Naive B cell (primary cell): Measurements from ENCODE around the gene BET1L. TPM values are rescaled to one million over a fixed set of nuclear protein-coding genes. Genes with fewer than 3 reads are reported as not detected.
A peak's percentile ranks its signal among the peaks of the same experiment; 100 is the strongest.
"Not testable (repeated sequence)": the region's sequence is repeated elsewhere in the genome, so short reads cannot be mapped to it uniquely, and the experiment has no call there.

Source experiments
- ATAC-seq, 2 donors: fragments of 150-1000 bp; cut with Tn5 transposase; 2 replicates each; pipeline ENCODE4 v1.10.0; 2021; ENCODE audit warnings: low read depth in 2 of 2, mild to moderate bottlenecking in 2 of 2, moderate library complexity in 2 of 2
- DNase-seq: peaks from one replicate; pipeline ENCODE4 v3.0.0; 2022
- H3K27ac Mint-ChIP-seq, 6 donors: one replicate each; pipeline ENCODE4 v1.8.0; 2020 to 2022; ENCODE audit warnings: mild to moderate bottlenecking in 6 of 6, mixed read lengths in 6 of 6, moderate library complexity in 5 of 6, inconsistent platforms in 2 of 6
- H3K27me3 Mint-ChIP-seq, 3 donors: one replicate each; pipeline ENCODE4 v1.8.0; 2021 to 2022; ENCODE audit warnings: mixed read lengths in 3 of 3, mild to moderate bottlenecking in 1 of 3
- H3K36me3 Mint-ChIP-seq, 2 donors: one replicate each; pipeline ENCODE4 v1.8.0; 2020 to 2022; ENCODE audit warnings: mixed read lengths in 2 of 2, inconsistent platforms in 1 of 2, mild to moderate bottlenecking in 1 of 2
- H3K4me1 Mint-ChIP-seq, 3 donors: one replicate each; pipeline ENCODE4 v1.8.0; 2020 to 2022; ENCODE audit warnings: mixed read lengths in 3 of 3, inconsistent platforms in 1 of 3, mild to moderate bottlenecking in 1 of 3, moderate library complexity in 1 of 3
- H3K4me3 Mint-ChIP-seq, 8 donors: one replicate each; pipeline ENCODE4 v1.8.0; 2020 to 2022; ENCODE audit warnings: mild to moderate bottlenecking in 8 of 8, mixed read lengths in 8 of 8, moderate library complexity in 8 of 8, inconsistent platforms in 2 of 8
- H3K9me3 Mint-ChIP-seq, 7 donors: one replicate each; pipeline ENCODE4 v1.8.0; 2020 to 2022; ENCODE audit warnings: mixed read lengths in 7 of 7, mild to moderate bottlenecking in 5 of 7, inconsistent platforms in 2 of 7, moderate library complexity in 1 of 7
- polyA plus RNA-seq, 6 donors: library from polyadenylated mRNA; unstranded; fragments of 300-500 nt; fragmentation: Illumina TruSeq; gene quantifications; one replicate each; pipeline ENCODE4 v1.2.3, GENCODE V29; 2021; ENCODE audit warnings: low read depth in 6 of 6

BET1L gene
- polyA plus RNA-seq, 6 donors from 2014 or later = 23.4 to 72.3 (median 44.7) TPM

DNA sequence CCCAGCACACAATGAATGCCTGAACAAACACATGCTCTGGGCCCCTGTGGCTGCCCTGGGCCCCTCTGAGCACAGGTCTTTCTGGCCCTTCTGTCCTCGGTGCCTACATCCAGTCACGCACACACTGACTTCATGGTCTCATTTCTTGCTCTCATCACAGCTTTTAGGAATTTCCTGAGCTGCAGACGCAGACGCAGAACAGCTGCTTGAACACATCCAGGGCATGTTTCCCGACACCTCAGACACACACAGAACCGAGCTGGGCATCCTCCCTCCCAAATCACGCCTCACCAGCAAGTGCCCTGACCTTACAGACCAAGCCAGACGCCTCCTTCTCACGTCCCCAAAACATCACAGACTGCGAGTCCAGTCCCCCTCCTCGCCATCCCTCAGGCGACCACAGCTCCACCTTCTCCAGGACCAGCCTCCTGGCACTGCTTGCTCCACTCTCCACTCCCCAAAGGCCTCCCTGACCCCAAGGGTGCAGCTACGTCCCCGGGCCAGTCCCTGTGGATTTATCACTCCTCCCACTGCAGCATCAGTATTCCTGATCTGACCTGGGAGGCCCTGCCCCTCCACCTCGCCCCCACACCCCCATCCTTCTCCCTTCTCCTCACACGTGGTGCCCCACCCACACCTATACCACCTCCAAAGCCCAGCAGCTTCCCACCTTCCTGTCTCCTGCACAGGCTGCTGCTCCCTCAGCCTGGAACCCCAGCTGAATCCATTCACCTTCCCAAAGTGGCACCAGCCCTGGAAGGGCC, 16.0 kb upstream of the BET1L start:
- ATAC-seq = no peak
- Mint-ChIP-seq H3K27ac (peak overlapping the region in 1 of 6 donors; percentile 61), H3K36me3 (peaks cover 11 to 14% of the 10 kb centered on the region in 2 donors), H3K9me3 (no peaks in the 10 kb centered on the region), H3K27me3 (no peaks in the 10 kb centered on the region), H3K4me3 (no peak overlapping the region), H3K4me1 (peaks cover 5 to 11% (median 7%) of the 10 kb centered on the region in 3 donors)
- no peak for DNase-seq

DNA sequence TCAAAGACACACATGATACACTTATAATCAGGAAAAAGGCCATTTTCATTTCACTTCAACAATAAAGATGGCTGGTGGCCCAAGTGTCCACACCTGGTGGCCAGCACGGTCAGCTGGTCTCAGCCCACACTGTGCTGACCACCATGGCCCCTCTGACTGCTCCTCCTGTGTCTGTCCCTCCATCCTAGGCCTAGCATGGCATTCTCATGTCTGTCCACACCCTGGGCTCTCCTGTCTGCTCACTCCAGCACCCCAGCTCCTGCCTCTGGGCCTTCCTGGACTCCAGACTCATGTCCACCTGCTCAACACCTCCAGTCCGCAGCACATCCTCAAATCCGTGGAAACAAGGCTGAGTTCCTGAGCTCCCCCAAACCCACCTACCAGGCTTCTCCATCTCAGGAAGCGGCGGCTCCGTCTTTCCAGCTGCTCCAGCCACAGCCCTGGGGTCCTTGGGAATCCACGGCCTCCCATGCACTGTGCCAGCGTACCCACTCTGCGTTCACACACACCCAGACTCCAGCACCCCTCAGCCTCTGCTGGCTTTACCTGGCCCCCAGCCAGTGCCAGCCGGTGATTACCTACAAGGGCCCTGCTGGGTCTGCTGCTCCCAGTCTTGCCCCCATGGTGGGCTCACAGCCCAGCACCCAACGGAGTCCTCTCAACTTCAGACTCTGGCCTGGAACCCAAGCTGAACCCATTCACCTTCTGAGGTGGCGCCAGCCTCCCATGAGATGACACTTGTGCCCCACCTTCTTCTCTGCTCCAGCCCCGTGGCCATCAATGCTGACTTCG, 15.0 kb upstream of the BET1L start:
- no peak for ATAC-seq
- DNase-seq = no peak
- Mint-ChIP-seq H3K4me1 (peaks cover 3 to 11% (median 5%) of the 10 kb centered on the region in 3 donors), H3K27me3 (no peaks in the 10 kb centered on the region), H3K9me3 (no peaks in the 10 kb centered on the region), H3K36me3 (peaks cover 11 to 14% of the 10 kb centered on the region in 2 donors), H3K4me3 (no peak overlapping the region), H3K27ac (peak overlapping the region in 2 of 6 donors; percentile 43 to 61)

DNA sequence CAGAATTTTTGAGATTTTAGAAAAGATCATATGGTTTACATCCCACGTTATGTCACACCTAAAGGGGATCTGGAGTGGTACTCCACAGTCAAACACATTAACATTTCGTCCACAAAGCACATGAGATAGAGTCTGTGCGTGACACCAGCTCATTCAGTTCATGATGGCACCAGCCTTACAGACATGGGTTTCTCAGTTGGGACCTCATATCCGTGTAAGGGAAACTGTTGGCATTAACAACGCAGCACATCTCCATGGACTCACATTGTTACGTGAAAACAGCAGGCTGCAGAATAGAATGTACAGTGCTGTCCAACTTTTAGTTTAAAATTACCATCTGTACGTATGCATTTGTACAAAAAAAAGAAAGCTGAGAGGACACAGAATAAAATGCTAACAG, 14.3 kb upstream of the BET1L start:
- H3K36me3 Mint-ChIP-seq = peaks cover 11 to 14% of the 10 kb centered on the region in 2 donors
- H3K27me3 Mint-ChIP-seq = no peaks in the 10 kb centered on the region
- DNase-seq (no peak), ATAC-seq (no peak)
- H3K4me3 Mint-ChIP-seq = no peak overlapping the region
- H3K27ac Mint-ChIP-seq = no peak overlapping the region
- peaks cover 3 to 11% (median 5%) of the 10 kb centered on the region in 3 donors for H3K4me1 Mint-ChIP-seq
- H3K9me3 Mint-ChIP-seq = no peaks in the 10 kb centered on the region

DNA sequence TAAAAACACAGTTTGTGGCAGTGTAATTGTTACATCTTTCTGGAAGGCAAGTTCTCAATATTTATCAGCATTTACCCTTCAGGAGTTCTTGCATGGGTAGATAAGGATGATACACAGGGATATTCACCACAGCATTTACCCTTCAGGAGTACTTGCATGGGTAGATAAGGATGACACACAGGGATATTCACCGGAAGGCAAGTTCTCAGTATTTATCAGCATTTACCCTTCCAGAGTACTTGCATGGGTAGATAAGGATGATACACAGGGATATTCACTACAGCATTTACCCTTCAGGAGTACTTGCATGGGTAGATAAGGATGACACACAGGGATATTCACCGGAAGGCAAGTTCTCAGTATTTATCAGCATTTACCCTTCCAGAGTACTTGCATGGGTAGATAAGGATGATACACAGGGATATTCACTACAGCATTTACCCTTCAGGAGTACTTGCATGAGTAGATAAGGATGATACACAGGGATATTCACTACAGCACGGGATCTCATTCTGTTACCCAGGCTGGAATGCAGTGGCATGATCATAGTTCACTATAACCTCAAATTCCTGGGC, 13.5 kb upstream of the BET1L start:
- H3K9me3 Mint-ChIP-seq = not testable (repeated sequence)
- peaks cover 11 to 14% of the 10 kb centered on the region in 2 donors for H3K36me3 Mint-ChIP-seq
- peak overlapping the region in 1 of 6 donors; percentile 39 for H3K27ac Mint-ChIP-seq

DNA sequence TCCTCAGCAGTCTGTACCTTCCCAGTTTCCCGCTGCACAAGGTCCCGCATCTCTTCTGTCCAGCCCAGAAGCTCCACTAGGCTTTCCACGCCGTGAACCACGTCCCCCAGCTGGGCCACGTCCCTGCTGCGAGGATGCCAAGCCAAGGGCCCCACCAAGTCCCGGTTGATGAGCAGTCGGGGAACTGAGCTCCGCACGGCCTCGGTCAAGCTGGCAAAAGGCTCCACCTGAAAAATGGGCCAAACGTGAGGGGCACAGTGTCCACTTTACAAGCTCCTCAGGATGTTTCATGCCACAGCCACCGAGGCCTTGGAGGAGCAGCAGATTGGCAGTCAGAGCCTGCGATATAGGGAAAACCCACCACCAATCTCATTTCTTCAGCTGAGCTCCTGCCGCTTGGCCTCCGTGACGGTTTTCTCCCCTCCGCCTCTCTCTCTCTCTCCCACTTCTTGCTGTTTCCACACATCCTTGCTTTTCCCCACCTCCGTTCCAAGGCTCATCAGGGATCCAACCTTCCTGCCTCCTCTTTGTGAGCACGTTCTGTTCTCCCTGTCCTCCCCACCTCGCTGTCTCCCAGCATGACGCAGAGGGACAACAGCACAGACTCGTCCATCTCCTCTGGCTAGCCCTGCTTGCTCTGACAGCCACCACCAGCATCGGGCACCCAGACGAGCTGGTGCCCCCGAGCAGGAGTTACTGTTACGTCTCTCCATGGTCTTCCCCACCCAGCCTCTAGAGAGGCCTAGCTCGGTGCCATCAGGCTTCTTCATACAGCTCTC, 11.8 kb upstream of the BET1L start:
- Mint-ChIP-seq H3K9me3 (no peaks in the 10 kb centered on the region), H3K4me1 (peaks cover 0 to 3% (median 0%) of the 10 kb centered on the region in 3 donors), H3K36me3 (peaks cover 11 to 14% of the 10 kb centered on the region in 2 donors), H3K27ac (no peak overlapping the region), H3K4me3 (no peak overlapping the region), H3K27me3 (no peaks in the 10 kb centered on the region)
- ATAC-seq (no peak), DNase-seq (no peak)

More for the DNA sequence above, 13.5 kb upstream of the BET1L start:
- H3K4me1 Mint-ChIP-seq, H3K27me3 Mint-ChIP-seq, DNase-seq, ATAC-seq, H3K4me3 Mint-ChIP-seq: not testable (repeated sequence)

DNA sequence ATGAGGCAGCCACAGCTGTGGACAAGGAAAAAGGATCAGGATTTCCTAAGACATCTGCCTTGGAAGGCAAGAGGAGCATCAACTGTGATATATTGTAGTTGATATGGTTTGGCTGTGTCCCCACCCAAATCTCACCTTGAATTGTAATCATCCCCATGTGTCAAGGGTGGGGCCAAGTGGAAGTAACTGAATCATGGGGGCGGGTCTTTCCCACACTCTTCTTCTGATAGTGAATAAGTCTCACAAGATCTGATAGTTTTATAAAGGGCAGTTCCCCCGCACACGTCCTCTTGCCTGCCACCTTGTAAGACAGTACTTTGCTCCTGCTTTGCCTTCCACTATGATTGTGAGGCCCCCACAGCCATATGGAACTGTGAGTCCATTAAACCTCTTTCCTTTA, 10.5 kb upstream of the BET1L start:
- DNase-seq (no peak), ATAC-seq (no peak)
- Mint-ChIP-seq H3K4me1 (peaks cover 0 to 6% (median 4%) of the 10 kb centered on the region in 3 donors), H3K27me3 (no peaks in the 10 kb centered on the region), H3K4me3 (no peak overlapping the region), H3K9me3 (no peaks in the 10 kb centered on the region), H3K27ac (peak overlapping the region in 1 of 6 donors; percentile 25), H3K36me3 (peaks cover 7 to 13% of the 10 kb centered on the region in 2 donors)

DNA sequence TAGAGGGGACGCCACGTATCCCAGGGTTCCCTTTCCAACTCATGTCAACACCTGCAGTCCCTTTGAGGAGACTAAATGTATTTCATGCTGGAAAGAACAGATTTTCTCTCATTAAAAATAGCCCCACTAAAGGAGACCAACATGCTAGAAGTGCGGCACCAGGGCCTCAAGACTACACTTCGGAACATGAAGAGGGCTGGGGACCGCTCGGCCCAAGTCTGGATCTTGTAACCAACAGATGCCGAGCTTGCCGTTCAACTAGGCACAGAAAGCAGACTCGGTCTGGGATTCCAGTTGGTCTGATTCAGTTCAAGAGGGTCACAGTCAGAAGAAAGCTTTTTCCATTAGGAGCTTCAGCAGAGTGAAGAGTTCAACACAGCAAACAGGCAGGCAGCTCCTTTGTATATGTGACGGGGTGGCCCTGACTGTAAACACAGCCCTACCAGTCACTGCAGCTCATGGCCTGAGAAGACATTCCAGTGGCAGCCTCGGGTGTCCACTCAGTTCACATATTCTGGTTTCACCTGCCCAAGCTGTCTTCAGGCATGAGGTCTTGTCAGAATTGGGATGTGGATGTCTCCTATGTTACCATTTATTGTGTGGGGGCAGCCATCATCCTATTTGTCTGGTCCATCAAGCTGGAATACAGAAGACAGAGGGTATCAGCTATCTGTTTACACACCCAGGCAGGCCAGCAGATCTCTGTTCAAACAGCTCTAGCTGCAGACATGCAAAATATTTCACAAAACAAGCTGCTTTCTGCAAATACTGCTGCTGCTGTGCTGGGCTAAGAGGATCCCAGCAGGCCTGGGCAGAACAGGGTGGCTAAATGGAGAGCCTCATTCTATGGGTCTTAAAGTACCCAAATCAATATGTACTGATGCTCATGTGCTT, 9.1 kb upstream of the BET1L start:
- peak overlapping the region in 2 of 6 donors; percentile 24 to 79 for H3K27ac Mint-ChIP-seq
- DNase-seq (no peak), ATAC-seq (no peak)
- no peaks in the 10 kb centered on the region for H3K27me3 Mint-ChIP-seq
- H3K36me3 Mint-ChIP-seq = peaks cover 4 to 8% of the 10 kb centered on the region in 2 donors
- no peaks in the 10 kb centered on the region for H3K9me3 Mint-ChIP-seq
- H3K4me1 Mint-ChIP-seq = peaks cover 3 to 7% (median 6%) of the 10 kb centered on the region in 3 donors
- H3K4me3 Mint-ChIP-seq = peak overlapping the region in 1 of 8 donors; percentile 35

DNA sequence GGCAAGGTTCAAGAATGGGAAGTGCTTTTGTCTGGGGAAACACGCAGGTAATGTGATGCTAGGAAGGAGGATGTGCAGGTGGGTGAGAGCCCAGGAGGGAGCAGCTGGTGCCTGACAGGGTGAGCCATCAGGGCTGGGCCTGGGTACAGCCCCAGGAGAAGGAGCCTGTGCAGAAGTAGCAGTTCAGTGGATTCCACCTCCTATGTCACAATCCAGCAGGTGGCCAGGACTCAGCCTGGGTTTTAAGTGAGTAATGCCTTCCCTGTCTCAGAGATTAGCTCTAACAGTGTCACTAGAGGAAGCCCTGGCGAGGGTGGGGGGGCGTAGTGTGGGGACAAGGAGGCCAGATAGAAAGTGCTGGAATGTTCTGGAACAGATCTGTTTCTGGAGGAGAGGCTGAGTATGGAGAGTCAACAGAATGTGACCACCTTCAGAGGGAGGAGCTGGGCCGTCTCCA, 8.4 kb upstream of the BET1L start:
- no peaks in the 10 kb centered on the region for H3K9me3 Mint-ChIP-seq
- peak overlapping the region in 2 of 6 donors; percentile 76 to 89 for H3K27ac Mint-ChIP-seq
- peaks cover 6 to 9% (median 7%) of the 10 kb centered on the region in 3 donors for H3K4me1 Mint-ChIP-seq
- DNase-seq = no peak
- ATAC-seq = no peak
- peak overlapping the region in 1 of 8 donors; percentile 59 for H3K4me3 Mint-ChIP-seq
- peaks cover 4 to 8% of the 10 kb centered on the region in 2 donors for H3K36me3 Mint-ChIP-seq
- H3K27me3 Mint-ChIP-seq = no peaks in the 10 kb centered on the region

DNA sequence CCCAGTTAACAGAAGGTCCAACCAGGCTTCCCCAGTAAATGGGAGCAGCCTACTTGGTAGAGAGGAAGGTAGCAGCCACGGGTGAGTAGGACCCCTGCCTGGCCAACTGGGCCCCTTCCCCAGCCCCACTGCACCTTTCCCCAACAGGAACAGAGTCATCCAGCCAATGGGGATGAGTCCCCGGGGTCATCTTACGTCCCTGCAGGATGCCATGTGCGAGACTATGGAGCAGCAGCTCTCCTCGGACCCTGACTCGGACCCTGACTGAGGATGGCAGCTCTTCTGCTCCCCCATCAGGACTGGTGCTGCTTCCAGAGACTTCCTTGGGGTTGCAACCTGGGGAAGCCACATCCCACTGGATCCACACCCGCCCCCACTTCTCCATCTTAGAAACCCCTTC, 6.9 kb upstream of the BET1L start:
- H3K27ac Mint-ChIP-seq = no peak overlapping the region
- ATAC-seq = no peak
- peaks cover 0 to 8% of the 10 kb centered on the region in 2 donors for H3K36me3 Mint-ChIP-seq
- no peaks in the 10 kb centered on the region for H3K9me3 Mint-ChIP-seq
- DNase-seq = no peak
- H3K27me3 Mint-ChIP-seq = no peaks in the 10 kb centered on the region
- peak overlapping the region in 1 of 8 donors; percentile 57 for H3K4me3 Mint-ChIP-seq
- H3K4me1 Mint-ChIP-seq = peaks cover 14 to 23% (median 16%) of the 10 kb centered on the region in 3 donors

DNA sequence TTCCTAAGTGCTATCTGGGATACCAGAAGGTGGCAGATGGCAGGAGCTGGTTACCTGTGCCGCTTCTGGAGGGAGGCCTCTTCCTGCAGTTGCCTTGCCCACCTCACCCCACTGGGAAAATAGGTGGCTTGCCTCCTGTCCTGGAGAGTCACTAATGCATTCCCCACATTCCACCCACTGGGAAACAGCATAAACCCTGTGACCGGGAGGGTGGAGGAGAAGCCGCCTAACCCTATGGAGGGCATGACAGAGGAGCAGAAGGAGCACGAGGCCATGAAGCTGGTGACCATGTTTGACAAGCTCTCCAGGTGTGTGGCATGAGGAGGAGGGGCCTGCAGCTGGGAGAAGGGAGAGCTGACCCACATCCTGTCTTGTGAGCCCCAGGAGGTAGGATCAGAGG, 5.9 kb upstream of the BET1L start:
- Mint-ChIP-seq H3K36me3 (peaks cover 0 to 8% of the 10 kb centered on the region in 2 donors), H3K4me3 (no peak overlapping the region), H3K27me3 (no peaks in the 10 kb centered on the region), H3K27ac (no peak overlapping the region), H3K4me1 (peaks cover 18 to 25% (median 23%) of the 10 kb centered on the region in 3 donors), H3K9me3 (no peaks in the 10 kb centered on the region)
- ATAC-seq = no peak
- no peak for DNase-seq

DNA sequence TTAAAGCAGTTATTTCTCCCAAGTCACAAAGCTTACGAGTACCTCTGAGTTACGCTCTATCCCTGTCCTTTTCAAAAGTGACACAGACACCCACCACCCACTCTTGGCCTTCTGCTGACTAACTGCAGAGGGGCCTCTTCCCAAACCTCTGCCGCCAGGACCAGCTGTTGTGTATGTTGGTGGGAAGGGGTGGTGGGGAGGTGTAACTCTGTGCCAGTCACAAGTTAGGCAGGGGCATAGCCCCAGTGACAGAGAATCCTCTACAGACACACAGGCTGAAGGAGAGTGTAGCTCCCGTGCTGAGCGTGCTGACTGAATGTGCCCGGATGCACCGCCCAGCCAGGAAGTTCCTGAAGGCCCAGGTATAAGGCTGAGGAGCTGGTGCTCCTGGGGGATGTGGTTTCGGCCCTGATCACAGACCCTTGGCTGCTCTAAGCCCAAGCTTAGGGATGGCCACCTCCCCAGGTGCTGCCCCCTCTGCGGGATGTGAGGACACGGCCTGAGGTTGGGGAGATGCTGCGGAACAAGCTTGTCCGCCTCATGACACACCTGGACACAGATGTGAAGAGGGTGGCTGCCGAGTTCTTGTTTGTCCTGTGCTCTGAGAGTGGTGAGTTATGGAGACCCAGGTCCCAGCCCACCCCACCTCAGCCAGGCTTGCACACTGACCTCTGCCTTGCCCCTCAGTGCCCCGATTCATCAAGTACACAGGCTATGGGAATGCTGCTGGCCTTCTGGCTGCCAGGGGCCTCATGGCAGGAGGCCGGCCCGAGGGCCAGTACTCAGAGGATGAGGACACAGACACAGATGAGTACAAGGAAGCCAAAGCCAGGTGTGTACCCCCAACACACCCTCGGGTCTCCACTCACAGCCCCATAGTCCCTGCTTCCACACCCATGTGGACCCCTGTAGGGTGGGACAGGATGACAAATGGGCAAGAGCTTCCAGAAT, 5.2 kb upstream of the BET1L start:
- H3K4me3 Mint-ChIP-seq = peak overlapping the region in 2 of 8 donors; percentile 30 to 97
- peaks cover 21 to 26% (median 23%) of the 10 kb centered on the region in 3 donors for H3K4me1 Mint-ChIP-seq
- DNase-seq = no peak
- H3K9me3 Mint-ChIP-seq = peaks cover 0 to 2% (median 0%) of the 10 kb centered on the region in 7 donors
- no peak overlapping the region for H3K27ac Mint-ChIP-seq
- H3K36me3 Mint-ChIP-seq = peaks cover 0 to 10% of the 10 kb centered on the region in 2 donors
- ATAC-seq = no peak
- no peaks in the 10 kb centered on the region for H3K27me3 Mint-ChIP-seq
